CD4-positive, alpha-beta T cell treated with Interleukin-10 for 1 hour (primary cell): Measurements from ENCODE around the gene ACTG2.

Source experiments
- DNase-seq: peaks from one replicate; pipeline ENCODE4 v3.0.0-alpha.2; 2020

ACTG2 gene

DNA sequence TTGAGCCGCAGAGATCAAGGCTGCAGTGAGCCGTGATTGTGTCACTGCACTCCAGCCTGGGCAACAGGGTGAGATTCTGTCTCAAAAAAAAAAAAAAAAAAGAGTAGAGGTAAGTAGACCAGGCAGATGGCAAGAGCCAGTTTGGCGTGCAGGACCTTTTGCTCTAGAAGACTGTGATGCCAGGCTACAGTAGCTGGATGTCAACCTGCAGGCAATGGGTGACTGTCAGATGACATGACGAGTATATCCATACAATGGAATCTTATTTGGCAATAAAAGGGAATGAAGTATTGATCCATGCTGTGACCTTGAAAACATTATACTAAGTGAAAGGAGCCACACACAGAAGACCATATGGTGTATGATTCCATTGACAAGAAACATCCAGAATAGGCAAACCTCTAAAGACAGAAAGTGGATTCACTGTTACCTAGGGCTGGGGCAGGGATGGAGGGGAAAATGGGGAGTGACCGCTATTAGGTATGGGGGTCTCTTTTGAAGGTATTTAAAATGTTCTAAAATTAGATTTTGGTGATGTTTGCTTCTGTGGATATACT, 22.7 kb downstream of the ACTG2 start:
- no peak for DNase-seq

DNA sequence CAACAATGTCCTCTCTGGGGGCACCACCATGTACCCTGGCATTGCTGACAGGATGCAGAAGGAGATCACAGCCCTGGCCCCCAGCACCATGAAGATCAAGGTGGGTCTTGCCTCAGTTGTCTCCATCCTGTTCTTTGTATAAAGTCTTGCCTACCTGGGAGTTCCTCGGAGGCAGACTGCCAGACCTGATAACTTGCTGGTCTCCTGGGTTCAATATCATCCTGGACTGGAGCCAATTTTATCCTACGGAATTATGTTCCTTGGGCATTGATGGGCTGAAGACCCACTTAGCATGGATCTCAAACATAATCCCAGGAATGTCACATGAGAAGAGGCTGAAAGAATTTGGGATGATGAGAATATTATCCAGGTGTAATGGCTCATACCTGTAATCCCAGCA, 23.9 kb downstream of the ACTG2 start:
- DNase-seq: no peak

DNA sequence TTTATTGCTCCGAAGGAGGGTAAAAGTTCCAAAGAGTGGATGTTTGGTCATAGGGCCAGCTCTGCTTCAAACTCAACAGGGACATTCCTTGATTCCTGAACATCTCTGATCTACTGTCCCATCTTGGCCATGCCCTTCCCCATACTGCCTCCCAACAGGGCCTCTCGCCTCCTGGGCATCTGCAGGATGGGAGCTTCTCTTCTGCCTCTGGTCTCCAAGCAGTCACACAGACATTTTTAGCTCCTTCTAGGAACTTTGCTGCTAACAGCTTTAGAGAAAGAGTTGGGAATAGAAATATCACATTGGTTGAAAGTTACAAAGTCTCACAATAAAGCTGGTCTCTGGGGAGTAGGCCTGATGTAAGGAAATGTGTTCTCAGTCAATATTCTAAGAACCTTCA, 24.5 kb downstream of the ACTG2 start:
- no peak for DNase-seq

DNA sequence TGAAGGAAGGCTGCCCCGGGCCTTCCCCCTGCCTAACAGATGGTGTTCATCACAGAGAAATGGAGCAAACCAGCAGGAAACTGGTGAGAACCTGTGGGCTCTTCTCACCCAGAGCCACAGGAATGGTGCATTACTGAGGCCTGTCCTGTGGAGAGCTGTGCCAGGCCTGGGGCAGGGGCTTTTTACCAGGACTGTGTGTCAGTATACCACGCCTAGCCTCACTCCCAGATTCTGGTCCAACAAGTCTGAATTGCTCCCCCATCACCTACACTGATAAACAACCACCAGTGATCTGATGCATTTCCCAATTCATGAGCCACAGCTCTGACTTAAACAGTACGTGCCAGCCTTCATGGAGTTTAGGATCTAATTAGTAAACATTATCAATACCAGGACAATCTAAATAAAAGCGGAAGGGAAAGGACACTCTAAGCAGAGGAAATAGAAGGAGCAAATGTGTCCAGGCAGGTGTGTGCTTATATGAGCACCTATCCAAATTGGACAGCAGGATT, 24.9 kb downstream of the ACTG2 start:
- DNase-seq: no peak

DNA sequence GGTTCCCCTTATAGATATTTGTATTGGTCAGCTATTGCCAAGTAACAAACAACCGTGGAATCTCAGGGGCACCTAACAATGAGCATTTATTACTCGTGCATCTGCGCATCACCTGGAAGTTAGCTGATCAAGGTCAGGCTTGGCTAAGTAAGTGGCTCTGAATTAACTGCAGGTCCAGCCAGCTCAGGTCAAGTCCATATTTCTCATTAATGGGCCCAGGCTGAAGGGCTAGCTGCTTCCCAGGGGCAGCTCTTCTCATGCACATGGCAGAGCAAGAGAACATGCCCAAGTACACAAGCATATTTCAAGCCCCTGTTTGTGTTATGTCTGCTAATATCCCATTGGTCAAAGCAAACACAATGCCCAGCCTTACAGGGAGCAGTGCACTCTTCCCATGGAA, 26.0 kb downstream of the ACTG2 start:
- no peak for DNase-seq

DNA sequence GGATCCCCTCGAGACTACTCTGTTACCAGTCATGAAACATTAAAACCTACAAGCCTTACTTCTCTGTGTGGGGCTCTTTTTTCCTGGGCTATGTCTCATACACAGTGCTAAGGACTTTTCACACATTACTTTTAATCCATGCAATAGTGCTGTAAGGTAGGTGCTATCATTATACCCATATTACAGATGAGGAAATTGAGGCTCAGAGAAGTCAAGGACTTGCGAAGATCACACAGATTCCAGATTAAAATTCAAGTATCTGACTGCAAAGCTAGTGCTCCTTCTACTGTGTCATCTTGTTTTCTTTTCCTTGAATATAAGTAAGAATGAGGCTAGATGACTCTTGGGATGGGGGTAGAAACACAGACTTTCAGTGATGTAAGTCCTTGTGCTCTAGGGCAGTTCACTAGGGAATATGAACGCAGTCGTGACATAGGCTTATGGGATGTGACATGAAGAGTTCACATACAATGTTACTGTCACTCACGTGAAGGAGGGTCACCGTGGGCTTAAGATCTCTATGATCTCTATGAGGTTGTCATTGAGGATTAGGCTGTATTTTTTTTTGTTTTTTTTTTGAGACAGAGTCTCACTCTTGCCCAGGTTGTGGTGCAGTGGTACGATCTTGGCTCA, 26.9 kb downstream of the ACTG2 start:
- no peak for DNase-seq

DNA sequence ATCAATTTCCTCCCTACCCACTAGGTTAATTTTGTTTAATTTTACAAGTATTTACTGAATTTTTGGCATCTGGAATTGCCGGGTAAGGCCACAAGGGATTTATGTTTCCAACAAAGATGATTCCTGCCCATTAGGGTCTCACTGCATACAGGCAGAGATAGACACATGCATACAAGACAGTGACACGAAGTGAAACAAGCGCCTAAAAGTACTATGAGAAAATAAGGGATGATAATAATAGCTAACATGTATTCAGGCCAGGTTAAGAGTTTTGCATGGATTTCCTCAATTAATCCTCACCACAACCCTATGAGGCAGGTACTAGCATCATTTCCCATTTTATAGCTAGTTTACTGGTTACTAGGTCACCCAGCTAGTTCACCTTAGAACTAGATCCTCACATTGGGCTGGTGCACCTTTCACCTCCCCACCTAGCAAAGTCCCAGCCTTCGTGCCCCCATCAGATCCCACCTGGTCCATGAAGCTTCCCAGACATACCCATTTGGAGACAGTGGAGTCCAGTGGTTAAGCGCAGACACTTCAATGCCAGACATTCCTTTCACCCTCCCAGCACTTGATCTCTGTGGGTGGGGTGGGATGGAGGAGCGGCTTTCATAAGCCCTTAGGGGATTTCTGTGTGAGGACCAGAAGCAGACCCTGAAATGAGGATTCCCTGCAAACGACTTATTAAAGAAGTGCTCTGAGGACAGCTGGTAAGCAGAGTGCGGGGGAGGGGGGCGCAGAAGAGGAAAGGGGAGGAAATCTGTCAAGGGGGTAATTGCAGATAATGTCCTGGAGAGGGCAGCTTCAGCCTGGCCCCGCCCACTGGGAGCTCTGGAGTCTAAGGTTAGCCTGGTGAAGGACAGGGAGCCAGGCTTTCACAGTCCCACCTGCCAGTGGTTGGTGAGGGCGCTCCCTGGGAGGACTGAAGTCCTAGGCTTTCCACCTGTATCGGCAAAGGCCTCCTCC, 28.1 kb downstream of the ACTG2 start:
- peak; percentile 34 for DNase-seq

DNA sequence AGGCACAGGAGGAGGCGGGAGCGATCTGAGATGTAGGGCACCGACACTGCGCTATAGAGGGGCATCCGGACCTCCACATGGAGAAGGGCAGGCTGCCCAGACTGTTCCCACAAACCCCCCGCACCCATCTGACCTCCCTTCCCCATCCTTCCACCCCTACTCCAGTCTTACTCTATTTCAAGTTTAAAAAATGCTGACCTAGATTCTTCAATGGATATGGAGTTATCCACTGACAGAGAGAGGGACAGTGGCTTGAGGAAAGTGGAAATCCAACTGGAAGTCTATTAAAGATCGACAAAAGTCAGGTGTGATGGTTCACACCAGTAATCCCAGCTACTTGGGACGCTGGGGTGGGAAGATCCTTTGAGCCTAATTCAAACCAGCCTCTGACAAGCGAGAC, 28.8 kb downstream of the ACTG2 start:
- DNase-seq: no peak

DNA sequence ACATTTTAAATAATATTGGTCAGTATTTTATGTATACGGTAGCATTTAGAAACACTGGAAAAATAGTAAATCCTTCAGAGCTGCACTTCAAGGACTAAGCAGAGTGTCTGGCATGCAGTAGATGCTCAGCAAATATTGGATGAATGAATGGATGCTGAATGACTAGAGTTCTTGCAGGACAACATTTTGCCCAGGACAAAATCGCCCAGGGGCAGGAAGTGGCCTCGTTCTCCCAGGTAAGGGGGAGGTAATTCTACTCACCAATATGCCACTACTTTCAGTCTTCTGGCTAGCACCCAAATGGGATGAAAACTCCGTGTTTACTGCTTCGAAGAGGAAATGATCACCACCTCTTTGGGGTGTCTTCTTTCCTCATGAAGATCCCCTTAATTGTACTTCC, 29.9 kb downstream of the ACTG2 start:
- DNase-seq: no peak

DNA sequence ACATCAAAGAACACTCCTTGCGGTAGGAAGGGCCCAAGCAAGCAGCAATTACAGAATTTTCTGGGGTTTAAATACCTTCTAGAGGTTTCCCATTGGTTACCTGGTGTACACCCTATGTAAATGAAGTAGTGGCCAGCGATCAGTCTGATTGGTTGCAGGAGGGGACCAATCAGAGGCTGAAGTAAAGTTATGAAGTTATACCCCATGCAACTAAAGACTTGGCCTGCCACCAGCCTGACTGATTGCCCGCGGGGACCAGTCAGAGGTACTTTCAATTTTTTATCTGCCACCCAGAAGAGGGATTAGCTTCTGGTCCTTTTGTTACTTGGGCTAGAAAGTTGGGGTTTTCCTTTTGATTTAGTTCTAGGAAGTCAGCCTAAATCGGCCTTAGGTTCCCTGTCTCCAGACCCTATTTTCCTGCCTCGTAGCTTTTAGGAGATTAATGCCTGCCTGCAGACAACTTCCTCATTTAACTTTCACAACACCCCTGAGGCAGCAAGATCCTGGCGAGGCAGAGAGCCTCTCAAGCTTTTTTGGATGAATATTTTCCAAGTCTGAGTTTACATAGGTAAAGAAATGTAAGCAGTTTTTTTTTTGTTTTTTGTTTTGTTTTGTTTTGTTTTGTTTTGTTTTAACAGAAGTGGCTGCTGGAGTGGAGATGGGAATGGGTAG, 32.4 kb downstream of the ACTG2 start:
- no peak for DNase-seq

DNA sequence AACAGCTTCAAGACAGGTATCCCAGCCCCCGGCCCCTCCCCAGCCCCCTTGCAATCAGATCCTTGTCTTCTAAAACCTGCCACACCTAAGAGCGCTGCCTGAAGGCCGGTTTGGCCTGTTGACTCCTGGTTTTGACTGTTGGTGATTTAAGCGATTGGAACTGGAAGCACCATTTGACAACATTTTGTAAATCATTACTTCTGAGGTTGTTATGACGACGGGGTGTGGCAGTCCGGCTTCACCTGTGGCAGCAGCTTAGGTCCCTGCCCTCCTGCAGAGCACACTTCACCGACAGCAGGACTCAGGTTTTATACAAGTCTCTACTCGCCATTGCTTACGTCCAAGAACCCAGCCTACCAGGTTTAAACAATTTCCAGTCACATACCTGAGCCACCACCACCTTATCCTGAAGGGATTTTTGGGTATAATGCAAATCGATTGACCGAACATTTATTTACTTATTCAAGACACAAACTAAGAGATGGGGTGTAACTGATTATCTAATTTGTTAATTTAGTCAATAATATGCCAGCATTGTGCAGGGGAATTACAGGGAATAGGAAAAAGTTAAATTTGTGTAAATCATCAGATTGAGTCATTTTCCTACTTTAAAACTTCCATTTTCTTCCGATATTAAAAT, 33.2 kb downstream of the ACTG2 start:
- no peak for DNase-seq

DNA sequence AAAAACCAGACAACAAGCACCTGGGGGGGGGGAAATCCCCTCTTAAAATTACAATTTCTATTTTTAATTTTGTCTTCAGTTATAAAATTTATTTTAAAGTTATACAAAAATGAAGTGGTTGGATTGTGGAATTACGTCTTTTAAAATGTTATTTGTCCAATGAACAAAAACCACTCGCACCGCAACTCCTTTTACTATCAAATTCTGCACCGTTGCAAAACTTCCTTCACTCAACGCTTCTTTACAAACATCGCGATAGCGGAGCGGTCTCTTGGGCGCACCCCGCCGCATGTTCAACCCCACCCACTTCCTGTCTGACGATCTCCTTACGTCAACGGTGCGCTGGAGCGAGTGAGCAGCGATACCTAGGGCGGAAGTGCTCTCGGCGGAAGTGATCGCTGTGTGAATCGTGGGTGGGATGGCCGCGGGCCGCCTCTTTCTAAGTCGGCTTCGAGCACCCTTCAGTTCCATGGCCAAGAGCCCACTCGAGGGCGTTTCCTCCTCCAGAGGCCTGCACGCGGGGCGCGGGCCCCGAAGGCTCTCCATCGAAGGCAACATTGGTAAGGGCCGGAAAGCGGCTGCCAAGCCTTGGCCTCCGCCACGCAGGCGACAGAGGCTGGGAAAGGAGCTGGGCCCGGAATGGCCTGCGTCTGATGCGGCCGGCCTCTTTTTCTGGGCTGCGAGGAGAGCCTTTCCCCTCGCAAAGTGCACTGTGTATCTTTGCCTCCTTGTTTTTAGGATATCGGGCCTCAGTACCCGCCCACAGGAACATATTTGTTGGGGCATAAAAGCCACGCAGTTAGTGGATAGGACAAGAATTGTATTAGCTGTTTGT, 33.9 kb downstream of the ACTG2 start, which contains the start of gene DGUOK:
Gene DGUOK (plus strand): TSS at position 388 of the 835 bp plus-strand sequence. CDS start 31 bp downstream, at position 419.
- peak; percentile 98 for DNase-seq

DNA sequence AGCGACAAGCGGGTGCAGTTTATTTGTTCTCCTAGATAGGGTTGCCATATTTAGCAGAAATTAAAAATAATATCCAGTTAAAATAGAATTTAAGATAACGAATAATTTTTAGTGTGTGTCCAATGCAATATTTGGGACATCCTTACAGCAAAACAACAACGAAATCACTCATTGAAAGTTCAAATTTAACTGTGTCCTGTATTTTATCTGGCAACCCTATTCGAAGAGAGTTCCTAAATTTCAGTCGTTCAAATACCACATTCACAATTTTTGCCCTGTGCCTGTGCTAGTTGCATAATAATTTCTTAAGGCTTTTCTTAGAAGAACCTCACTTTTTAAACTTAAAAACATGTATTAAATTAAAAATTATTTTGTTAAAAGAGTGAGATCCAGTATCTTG, 34.5 kb downstream of the ACTG2 start:
- no peak for DNase-seq

DNA sequence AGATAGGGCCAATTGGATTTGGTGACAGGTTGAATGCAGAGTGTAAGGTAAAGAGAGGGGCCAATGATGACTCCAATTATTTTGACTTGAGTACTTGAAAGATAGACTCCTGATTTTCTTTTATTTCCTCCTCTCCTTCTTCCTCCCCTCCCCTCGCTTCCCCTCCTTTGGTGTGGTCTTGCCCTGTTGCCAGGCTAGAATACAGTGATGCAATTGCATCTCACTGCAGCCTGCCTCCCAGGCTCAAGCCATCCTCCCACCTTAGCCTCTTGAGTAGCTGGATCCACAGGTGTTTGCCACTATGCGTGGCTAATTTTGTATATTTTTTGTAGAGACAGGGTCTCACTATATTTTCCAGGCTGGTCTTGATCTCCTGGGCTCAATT, 36.1 kb downstream of the ACTG2 start:
- DNase-seq: no peak

DNA sequence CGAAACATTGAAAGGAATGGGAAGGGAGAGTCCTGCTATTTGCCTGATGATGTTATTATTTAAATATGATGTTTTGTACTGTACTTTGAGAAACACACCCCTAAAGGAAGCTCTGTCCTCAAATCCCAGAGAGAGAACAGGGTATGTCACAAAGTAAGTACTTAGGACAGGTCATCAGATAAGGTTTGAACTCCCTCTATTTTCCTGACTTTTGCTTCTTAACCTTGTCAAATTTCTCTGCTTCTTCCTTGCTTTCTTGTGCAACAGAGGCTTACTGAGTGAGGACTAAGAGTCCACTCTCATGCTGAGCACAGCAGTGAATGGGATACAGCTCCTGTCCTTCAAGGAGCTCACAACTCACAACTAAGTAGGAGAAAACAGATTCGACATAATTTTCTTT, 37.6 kb downstream of the ACTG2 start:
- no peak for DNase-seq

DNA sequence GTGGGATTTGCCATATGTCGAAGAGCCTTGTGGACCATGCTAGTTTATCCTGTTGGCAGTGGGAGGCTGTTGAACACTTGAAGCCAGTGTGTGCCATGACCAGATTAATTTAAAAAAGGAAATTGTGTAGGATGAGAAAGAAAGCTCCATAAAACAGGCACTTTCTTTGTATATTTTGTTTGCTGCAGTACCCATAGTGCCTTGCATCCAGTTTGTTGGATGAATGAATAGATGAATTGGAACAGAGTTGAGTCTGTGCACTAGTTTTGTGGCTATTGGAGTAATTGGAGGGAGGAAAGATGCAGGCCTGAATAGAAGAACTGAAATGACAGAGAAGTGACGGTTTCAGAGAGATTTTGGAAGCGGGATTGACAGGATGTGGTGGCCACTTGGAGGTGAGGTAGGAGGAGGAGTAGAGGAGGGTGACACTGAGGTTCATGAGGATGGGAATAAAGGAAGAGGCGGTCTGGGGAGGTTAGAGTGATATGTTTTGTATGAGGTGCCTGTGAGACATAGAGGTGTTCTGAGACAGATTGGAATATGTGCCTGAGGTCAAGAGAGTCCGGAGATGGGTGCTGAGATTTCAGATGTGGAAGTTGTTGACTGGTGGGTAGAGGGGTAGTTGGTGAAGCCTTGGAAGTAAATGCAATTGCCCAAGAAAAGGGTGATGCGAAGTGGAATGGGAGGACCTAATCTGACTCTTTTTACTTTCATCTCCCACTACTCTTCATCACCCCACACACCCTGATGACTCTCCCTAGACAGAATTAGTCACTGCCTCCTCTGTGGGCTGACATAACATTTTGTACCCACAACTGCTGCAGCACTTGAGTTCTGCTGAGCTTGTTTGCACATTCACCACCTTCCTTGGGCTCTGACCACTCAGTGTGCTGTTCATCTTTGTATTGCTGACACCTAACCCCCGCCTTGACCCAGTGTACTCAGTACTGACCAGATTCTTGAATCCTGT, 39.0 kb downstream of the ACTG2 start:
- no peak for DNase-seq

DNA sequence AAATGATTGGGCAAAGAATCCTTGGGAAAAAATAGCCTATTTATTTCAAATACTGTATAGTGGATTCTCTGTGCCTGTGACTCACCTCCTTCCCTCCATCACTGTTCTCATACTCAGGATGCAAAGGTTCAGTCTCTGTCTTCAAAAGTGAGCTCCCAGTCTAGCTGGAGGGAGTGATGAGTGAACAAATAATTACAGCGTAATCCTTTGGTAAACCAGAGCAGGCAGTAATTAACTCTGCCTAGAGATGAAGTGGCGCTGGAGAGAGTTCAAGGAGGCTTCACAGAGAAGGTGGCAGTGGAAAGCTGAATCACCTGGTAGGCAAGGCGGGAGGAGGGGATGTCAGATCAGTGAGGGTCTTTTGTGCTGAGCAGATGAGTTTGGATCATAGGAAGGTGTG, 40.4 kb downstream of the ACTG2 start:
- DNase-seq: no peak

DNA sequence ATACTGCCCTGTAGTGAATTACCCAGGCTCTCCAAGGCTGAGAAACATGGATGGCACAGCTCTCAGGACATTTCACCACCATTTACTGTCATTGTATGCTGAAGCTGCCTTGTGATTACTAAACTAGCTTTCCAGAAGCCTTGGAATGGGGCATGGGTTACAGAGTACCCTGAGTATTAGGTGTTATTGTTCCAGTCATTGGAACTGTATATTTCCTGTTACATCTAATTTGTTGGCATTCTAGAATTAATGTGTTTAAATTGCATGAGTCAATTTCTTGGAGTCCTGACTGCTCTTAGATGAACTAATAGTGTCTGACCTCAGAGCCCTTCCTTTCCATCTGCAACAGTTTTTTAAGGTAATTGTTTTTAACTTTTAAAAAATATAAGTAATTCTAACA, 42.8 kb downstream of the ACTG2 start:
- no peak for DNase-seq

DNA sequence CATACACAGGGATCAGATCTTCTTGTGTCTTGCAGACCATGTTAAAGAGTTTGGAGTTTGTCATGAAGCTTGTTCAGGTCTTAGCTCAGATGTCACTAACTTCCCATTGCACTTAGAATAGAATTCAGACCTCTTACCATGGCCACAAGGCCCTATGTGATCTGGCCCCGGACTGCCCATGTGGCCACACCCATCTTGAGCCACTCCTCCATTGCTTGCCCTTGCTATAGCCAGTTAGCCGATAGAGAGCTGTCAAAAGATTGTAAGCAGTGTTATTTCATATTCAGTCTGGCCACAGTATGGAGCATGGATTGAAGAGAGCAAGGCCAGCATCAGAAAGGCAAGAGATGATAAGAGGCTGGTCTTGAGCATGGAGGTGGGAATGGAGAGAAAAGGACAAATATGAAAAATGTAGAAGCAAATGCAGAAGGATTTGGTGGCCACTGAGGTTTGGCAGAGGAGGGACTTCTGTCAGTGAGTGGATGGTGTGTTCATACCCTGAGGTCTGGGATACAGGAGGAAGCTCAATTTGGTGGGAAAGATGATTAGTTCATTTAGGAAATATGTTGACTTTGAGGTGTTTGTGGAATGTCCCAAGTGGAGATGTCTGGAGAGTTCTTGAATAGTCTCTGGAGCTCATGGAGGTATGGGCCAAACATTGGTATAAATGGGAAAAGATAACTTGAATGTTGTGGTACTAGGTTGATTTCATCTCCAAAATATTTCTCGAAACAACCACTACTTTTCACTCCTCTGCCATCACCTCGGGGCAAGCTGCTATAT, 44.5 kb downstream of the ACTG2 start:
- no peak for DNase-seq

DNA sequence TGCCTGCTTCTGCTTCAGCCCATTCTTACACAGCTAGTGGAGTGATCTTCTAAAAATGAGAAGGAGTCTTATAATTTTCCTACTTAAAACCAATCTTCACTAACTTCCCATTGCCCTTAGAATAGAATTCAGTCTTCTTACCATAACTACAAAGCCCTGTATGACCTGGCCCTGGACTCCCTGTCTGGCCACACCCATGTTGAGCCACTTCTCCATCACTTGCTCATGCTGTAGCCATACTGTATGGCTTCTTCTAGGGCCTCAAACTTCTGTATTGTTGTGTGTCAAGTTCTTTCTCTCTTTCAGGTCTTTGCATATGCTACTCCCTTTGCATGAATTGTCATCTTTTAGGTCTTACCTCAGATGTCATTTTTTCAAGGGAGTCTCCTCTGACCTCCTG, 45.1 kb downstream of the ACTG2 start:
- DNase-seq: no peak
